HepG2 (cell line): Measurements from ENCODE around the gene SFRP2. TPM values are rescaled to one million over a fixed set of nuclear protein-coding genes. Genes with fewer than 3 reads are reported as not detected.

Source experiments
- ATAC-seq: fragments of 200-7000 bp; cut with Tn5 transposase; 3 replicates; pipeline ENCODE4 v1.9.1; 2020; ENCODE audit warnings: mild to moderate bottlenecking, moderate library complexity
- BruUV-seq: library from RNA; stranded (reverse); fragments of 400-500 nt; replicated peaks from 2 replicates; lab custom pipeline; 2021; lab: Mats Ljungman, UMichigan
- CTCF ChIA-PET: fragments of 300-600 bp; formaldehyde crosslinking; extraction: SDS; loops from one replicate; lab custom pipeline; 2021; ENCODE audit warnings: low total read pairs, inconsistent platforms, low intra/inter-chr PET ratio; lab: Yijun Ruan, JAX
- POLR2A ChIA-PET: fragments of 350-600 bp; sonication (Branson Sonifier 250); formaldehyde crosslinking; loops from one replicate; lab custom pipeline; 2020; ENCODE audit warnings: antibody characterized with exemption, inconsistent platforms; lab: Yijun Ruan, JAX
- DNase-seq: peaks from one replicate; pipeline ENCODE4 v3.0.0-alpha.2; 2015; ENCODE audit warnings: low spot score
- FAIRE-seq: peaks from 3 replicates; lab custom pipeline; 2011; peaks lifted over from hg19 to GRCh38; lab: Jason Lieb, UNC
- H2AFZ ChIP-seq: one replicate; pipeline ENCODE4 v1.6.1; 2011; ENCODE audit warnings: low read length, inconsistent platforms
- H3K27ac ChIP-seq: fragments of 300-600 bp; 3 replicates; pipeline ENCODE4 v1.8.0; 2011; ENCODE audit warnings: mixed run types, mild to moderate bottlenecking, mixed read lengths, low read length, inconsistent platforms; ENCODE audit not compliant: insufficient read depth; ENCODE audit errors: extremely low read length
- H3K27me3 ChIP-seq, 2 experiments: fragments of 200-600 bp in 1 of 2; 2 replicates in 1 of 2; 3 replicates in 1 of 2; pipeline versions ENCODE4 v1.6.0 to v1.8.0; 2011; ENCODE audit warnings: low read length in 2 of 2, mild to moderate bottlenecking in 2 of 2, moderate library complexity in 2 of 2, inconsistent platforms in 1 of 2; ENCODE audit not compliant: insufficient read depth in 2 of 2, control insufficient read depth in 1 of 2
- H3K36me3 ChIP-seq, 2 experiments: fragments of 200-600 bp in 1 of 2; replicated peaks in 1 of 2; 2 replicates in 1 of 2; 3 replicates in 1 of 2; pipeline versions ENCODE4 v1.5.1 to v1.8.0; 2011; ENCODE audit warnings: low read length in 2 of 2, inconsistent platforms in 1 of 2; ENCODE audit not compliant: insufficient read depth in 2 of 2, control insufficient read depth in 1 of 2
- H3K4me1 ChIP-seq: 2 replicates; pipeline ENCODE4 v1.5.1; 2012; ENCODE audit warnings: low read length, inconsistent platforms; ENCODE audit not compliant: insufficient read depth
- H3K4me2 ChIP-seq: 2 replicates; pipeline ENCODE4 v1.6.0; 2011; ENCODE audit warnings: low read depth, low read length, inconsistent platforms
- H3K4me3 ChIP-seq, 3 experiments: fragments of 200-600 bp in 1 of 3; sonication (generic), shearing (Covaris generic) in 1 of 3; replicated peaks in 1 of 3; 2 replicates each; pipeline ENCODE4 v1.5.1; 2011 to 2016; ENCODE audit warnings: low read length in 3 of 3, inconsistent platforms in 2 of 3, low read depth in 2 of 3, mild to moderate bottlenecking in 2 of 3, control low read depth in 1 of 3, mixed read lengths in 1 of 3; ENCODE audit not compliant: insufficient read depth in 1 of 3
- H3K79me2 ChIP-seq: one replicate; pipeline ENCODE4 v1.6.1; 2011; ENCODE audit warnings: low read length, inconsistent platforms; ENCODE audit not compliant: insufficient read depth
- H3K9ac ChIP-seq: 2 replicates; pipeline ENCODE4 v1.6.0; 2011; ENCODE audit warnings: mild to moderate bottlenecking, low read depth, low read length, inconsistent platforms; ENCODE audit not compliant: insufficient read depth
- H3K9me3 ChIP-seq: 2 replicates; pipeline ENCODE4 v1.5.1; 2012; ENCODE audit warnings: mild to moderate bottlenecking, low read length
- H4K20me1 ChIP-seq: 2 replicates; pipeline ENCODE4 v1.6.0; 2011; ENCODE audit warnings: inconsistent platforms, mild to moderate bottlenecking, low read length, moderate library complexity; ENCODE audit not compliant: insufficient read depth
- ATF7 ChIP-seq, 2 experiments: fragments of 450-650 bp in 1 of 2; sonication (generic) in 1 of 2; formaldehyde crosslinking in 1 of 2; IDR thresholded peaks; 2 replicates each; pipeline versions ENCODE4 v1.4.0 to v1.6.1; 2016 to 2020; ENCODE audit warnings: antibody characterized with exemption in 1 of 2, mild to moderate bottlenecking in 1 of 2, missing genetic modification reagents in 1 of 2
- BCL6 ChIP-seq: IDR thresholded peaks from 2 replicates; pipeline ENCODE4 v1.6.1; 2016; ENCODE audit warnings: missing genetic modification reagents, missing compliant biosample characterization
- ERF ChIP-seq: IDR thresholded peaks from 2 replicates; pipeline ENCODE4 v1.6.1; 2018; ENCODE audit warnings: missing biosample characterization, missing genetic modification reagents
- FIP1L1 ChIP-seq: fragments of 200-400 bp; formaldehyde crosslinking; IDR thresholded peaks from 2 replicates; pipeline ENCODE4 v1.6.1; 2018; ENCODE audit warnings: low read depth, mild to moderate bottlenecking, low read length, moderate library complexity, borderline replicate concordance; ENCODE audit not compliant: insufficient read depth
- MEIS1 ChIP-seq: sonication (generic); formaldehyde crosslinking; IDR thresholded peaks from 2 replicates; pipeline ENCODE4 v1.9.0; 2021; ENCODE audit warnings: mild to moderate bottlenecking, missing genetic modification reagents, moderate library complexity, borderline replicate concordance
- NFAT5 ChIP-seq: sonication (generic); formaldehyde crosslinking; IDR thresholded peaks from 2 replicates; pipeline ENCODE4 v1.4.0; 2020; ENCODE audit warnings: missing genetic modification reagents
- NPAS2 ChIP-seq: sonication (generic); formaldehyde crosslinking; IDR thresholded peaks from 2 replicates; pipeline ENCODE4 v1.8.0; 2022; ENCODE audit warnings: mild to moderate bottlenecking, missing genetic modification reagents, borderline replicate concordance
- SP5 ChIP-seq: IDR thresholded peaks from 2 replicates; pipeline ENCODE4 v1.6.1; 2016; ENCODE audit warnings: low read depth, borderline replicate concordance
- U2AF2 ChIP-seq: fragments of 200-400 bp; formaldehyde crosslinking; IDR thresholded peaks from 2 replicates; pipeline ENCODE4 v1.6.1; 2017; ENCODE audit warnings: low read depth, mild to moderate bottlenecking, low read length
- UBTF ChIP-seq: sonication (generic); formaldehyde crosslinking; IDR thresholded peaks from 2 replicates; pipeline ENCODE4 v1.4.0; 2020; ENCODE audit warnings: mild to moderate bottlenecking, missing genetic modification reagents
- ZNF18 ChIP-seq: sonication (generic); formaldehyde crosslinking; IDR thresholded peaks from 2 replicates; pipeline ENCODE4 v1.8.0; 2022; ENCODE audit warnings: mild to moderate bottlenecking, missing genetic modification reagents; ENCODE audit not compliant: insufficient replicate concordance
- ZNF224 ChIP-seq: sonication (generic); formaldehyde crosslinking; IDR thresholded peaks from 2 replicates; pipeline ENCODE4 v1.5.0; 2020; ENCODE audit warnings: mild to moderate bottlenecking, missing genetic modification reagents
- WGBS: methylation state at CpG from one replicate; pipeline ENCODE4 v1.1.6; 2017; ENCODE audit warnings: low lambda C conversion rate; 5-methylcytosine and 5-hydroxymethylcytosine counted together
- in situ Hi-C: cut with HindIII; loops from 2 replicates; pipeline ENCODE4 v1.10.0; 2017; ENCODE audit warnings: low pct_unique_long_range_greater_than_20kb; ENCODE audit not compliant: extremely low pct_ligation_motif_present
- intact Hi-C: fragments of 100-400 bp; cut with micrococcal nuclease; formaldehyde crosslinking; loops from one replicate; pipeline ENCODE4 v1.10.0; 2022; ENCODE audit not compliant: unreplicated experiment
- polyA plus RNA-seq, 8 experiments: library from polyadenylated mRNA; depleted of rRNA in 3 of 8; stranded (reverse) in 7 of 8; unstranded in 1 of 8; fragments of >200 nt; fragmentation: Illumina TruSeq in 4 of 8; extraction: Trizol in 4 of 8; gene quantifications; 2 replicates each; pipeline versions ENCODE4 v1.2.1 to v1.2.3, GENCODE V29; 2011 to 2016; ENCODE audit warnings: low read depth in 4 of 8, missing spikeins in 1 of 8, mixed read lengths in 1 of 8; ENCODE audit not compliant: insufficient read depth in 1 of 8
- total RNA-seq, 5 experiments: library from RNA; depleted of rRNA; stranded (reverse); fragments of >200 nt; fragmentation: Illumina TruSeq; extraction: Trizol; gene quantifications; 2 replicates each; pipeline ENCODE4 v1.2.3, GENCODE V29; 2016; ENCODE audit warnings: low read depth in 1 of 5
- TF ChIP-seq, protein P1 (sequence below): IDR thresholded peaks from 2 replicates; pipeline ENCODE4 v1.6.1; 2016; ENCODE audit warnings: missing biosample characterization, missing genetic modification reagents, low read depth

The SFRP2 gene
- total and polyA plus RNA-seq, 2 of the 13 experiments (the other 11 are each of a cell fraction or from before 2014, with no cell fraction given): not detected

GRCh38 chr4:153814789-153815188 lies 25.9 kb upstream of the SFRP2 start:
- no peaks in the 10 kb centered on the region for H3K27me3 ChIP-seq
- no peak overlapping the region for H3K4me3 ChIP-seq
- no peaks in the 10 kb centered on the region for H3K79me2 ChIP-seq
- ChIA-PET CTCF (no interaction called here), POLR2A (no interaction called here)
- in situ Hi-C loops: no loop called here
- intact Hi-C loops: no loop called here
- DNase-seq (no peak), ATAC-seq (no peak), FAIRE-seq (no peak)
- no peak overlapping the region for H3K27ac ChIP-seq
- BruUV-seq: no TSS peak
- H3K4me1 ChIP-seq: no peaks in the 10 kb centered on the region
- H3K4me2 ChIP-seq: no peak overlapping the region
- H3K9me3 ChIP-seq: no peaks in the 10 kb centered on the region
- H2AFZ ChIP-seq: no peak overlapping the region
- no peaks in the 10 kb centered on the region for H3K36me3 ChIP-seq
- no peaks in the 10 kb centered on the region for H4K20me1 ChIP-seq
- 0% methylated on average over 2 of the region's 2 CpGs for WGBS
- no peak overlapping the region for H3K9ac ChIP-seq
- TF ChIP-seq NFAT5 (CRISPR knock-in tag) (no peak), UBTF (CRISPR knock-in tag) (no peak), U2AF2 (no peak), ERF (CRISPR knock-in tag) (no peak), MEIS1 (CRISPR knock-in tag) (no peak), FIP1L1 (no peak), NPAS2 (CRISPR knock-in tag) (no peak), ATF7 (IDR thresholded peaks at IDR 0.05) (no peak), ATF7 (CRISPR knock-in tag; IDR thresholded peaks at IDR 0.05) (no peak), ZNF224 (CRISPR knock-in tag) (no peak), SP5 (CRISPR knock-in tag) (no peak), ZNF18 (CRISPR knock-in tag) (no peak), BCL6 (CRISPR knock-in tag) (no peak)
- TF ChIP-seq, protein P1, sequence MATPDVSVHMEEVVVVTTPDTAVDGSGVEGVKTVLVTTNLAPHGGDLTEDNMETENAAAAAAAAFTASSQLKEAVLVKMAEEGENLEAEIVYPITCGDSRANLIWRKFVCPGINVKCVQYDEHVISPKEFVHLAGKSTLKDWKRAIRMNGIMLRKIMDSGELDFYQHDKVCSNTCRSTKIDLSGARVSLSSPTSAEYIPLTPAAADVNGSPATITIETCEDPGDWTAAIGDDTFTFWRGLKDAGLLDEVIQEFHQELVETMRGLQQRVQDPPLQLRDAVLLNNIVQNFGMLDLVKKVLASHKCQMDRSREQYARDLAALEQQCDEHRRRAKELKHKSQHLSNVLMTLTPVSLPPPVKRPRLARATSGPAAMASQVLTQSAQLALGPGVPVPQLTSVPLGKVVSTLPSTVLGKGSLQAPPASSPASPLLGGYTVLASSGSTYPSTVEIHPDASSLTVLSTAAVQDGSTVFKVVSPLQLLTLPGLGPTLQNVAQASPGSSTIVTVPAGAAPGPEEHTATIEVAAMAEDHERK: no peak
